Erythroblast (primary cell): ENCODE results near the gene RNF213.

Source experiments
- DNase-seq, 2 experiments: peaks; one replicate each; lab custom pipeline; 2025; lab: John Stamatoyannopoulos, UW
- GATA1 ChIP-seq: IDR thresholded peaks from 2 replicates; pipeline ENCODE4 v1.6.1; 2011; ENCODE audit warnings: low read depth, mild to moderate bottlenecking, control low read depth, low read length, moderate library complexity
- POLR2A ChIP-seq: IDR thresholded peaks from 2 replicates; pipeline ENCODE4 v1.6.1; 2011; ENCODE audit warnings: mild to moderate bottlenecking, low read length

Gene RNF213

DNA sequence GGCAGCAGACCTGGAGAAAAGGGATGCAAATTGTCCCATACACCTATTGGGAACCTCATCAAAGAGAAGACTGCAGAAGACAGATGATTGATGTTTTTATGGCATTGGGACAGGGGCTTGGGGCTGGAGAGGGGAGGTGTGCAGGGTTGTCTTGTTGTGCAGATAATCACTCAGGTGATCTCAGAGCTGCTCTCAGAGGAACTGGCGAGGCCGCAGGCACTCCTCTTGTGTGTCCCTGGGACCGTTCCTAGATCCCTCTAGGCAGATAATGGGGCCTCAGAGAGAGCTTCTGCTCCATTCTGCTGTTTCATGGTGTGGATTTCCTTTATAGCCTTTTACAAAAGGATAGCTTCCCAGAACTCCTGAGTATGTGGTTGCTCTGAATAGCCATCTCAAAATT is 1.6 kb downstream of the RNF213 start:
- TF ChIP-seq POLR2A: no peak
- peak; percentile 30 to 53 for DNase-seq

GRCh38 chr17:80262775-80263244 is 2.2 kb downstream of the RNF213 start:
- no peak for TF ChIP-seq POLR2A
- no peak for TF ChIP-seq GATA1
- no peak for DNase-seq

DNA sequence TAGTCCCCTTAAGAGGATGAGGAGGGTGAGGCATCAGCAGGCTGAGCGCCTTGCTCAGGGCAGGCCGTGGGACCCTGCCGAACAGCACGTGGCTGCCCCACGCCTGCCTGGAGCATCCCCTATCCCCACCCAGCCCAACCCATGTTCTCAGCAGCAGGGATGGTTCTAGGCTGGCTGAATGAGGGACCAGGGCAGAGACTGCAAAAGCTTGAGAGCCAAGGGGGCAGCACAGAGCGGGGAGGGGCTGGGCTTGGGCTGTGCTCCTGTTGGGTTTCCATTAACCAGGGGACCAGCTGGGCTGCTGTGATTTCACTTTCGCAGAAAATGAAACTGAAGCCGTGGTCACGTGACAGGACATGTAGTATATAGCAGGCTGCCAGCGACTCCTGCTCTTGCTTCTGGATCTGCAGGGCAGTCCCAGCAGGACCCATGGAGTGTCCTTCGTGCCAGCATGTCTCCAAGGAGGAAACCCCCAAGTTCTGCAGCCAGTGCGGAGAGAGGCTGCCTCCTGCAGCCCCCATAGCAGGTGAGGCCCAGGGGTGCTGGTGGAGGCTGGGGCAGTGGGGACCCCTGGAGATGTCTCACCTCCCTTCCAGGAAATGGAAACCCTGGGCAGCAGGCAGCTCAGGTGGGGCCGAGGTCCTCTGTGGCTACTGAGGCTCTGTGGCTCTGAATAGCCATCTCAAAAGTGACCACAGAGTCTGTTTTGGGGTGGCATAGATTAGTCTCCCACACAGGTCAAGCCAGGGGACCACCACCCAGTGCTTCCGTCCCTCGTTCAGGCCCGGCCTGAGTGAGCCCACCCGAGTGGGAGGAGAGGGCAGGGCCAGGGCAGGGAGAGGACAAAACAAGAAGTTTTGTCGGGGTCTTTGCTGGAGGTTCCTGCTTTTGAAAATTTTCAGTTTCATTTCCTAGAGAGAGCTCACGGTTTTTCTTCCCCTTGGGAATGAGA is 2.9 kb downstream of the RNF213 start:
- peak; percentile 75 to 85 for DNase-seq
- TF ChIP-seq GATA1: no peak
- peak; percentile 47 for TF ChIP-seq POLR2A

DNA sequence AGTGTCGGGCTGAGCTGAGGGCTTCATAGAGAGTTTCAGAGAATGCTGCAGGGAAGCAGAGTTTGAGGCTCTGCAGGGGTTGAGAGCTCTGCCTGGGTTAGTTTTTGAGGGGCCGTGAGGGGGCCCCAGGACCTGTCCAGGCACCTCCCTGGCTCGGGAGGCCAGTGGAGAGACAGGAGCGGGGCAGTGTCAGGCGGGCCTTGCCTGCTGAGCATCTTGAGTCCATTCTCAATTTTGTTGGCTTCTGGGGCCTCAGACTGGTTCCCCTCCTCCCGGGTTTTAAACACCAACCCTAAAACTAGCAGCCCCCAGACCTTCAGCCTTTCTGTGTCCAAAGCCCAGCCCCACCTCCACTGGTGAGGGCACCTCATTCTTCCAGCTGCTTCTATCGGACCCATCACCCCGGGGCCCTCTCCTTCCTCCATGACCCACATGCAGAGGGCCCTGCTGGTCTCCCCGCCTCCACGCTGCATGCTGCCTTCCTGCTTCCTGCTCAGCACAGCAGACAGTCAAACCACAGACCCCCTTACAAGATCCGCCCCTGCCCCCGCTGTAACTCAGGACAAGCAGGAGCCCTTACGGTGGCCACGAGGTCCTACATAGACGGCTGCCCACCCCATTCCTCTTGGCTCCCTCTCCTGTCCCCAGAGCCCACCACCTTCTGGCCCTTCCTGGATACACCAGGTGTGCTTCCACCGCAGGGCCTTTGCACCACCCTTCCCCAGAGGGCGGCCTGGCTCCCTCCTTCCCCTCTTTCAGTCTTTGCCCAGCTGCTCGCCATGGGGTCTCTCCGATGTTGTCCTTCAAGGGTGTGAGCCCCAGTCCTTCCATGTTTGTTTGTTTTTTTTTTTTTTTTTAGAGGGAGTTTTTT is 3.8 kb downstream of the RNF213 start:
- DNase-seq: no peak

DNA sequence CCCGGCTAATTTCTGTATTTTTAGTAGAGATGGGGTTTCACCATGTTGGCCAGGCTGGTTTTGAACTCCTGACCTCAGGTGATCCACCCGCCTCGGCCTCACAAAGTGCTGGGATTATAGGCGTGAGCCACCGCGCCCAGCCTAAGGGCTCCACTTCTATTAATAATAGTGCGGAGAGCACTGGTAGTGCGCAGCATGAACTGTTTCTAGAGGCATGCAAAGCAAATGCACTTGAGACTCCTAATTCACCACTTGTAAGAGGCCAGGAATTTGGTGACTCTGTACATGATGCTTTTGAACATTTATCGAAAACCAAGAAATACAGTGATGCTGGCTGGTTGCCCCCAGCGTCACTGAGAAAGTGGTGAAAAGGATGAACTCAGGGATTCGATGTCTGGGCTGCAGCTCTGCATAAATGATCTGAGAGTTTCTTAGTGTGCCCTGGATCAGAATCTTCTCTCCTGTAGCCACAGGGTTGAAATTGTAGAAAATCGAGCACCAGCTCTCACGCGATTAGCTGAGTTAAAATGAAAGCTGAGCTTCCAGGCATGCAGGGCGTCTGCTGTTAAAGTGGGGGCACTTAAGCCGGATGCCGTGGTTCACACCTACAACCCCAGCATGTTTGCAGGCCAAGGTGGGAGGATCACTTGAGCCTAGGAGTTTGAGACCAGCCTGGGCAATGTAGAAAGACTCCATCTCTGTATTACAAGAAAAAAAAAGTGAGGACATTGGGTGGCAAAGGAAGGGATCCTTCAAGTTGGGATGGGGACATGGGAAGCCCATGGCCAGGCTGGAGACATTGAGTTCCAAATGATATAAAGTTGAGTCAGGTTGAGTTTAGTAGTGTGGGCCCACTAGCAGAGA is 4.8 kb downstream of the RNF213 start:
- DNase-seq: no peak
- TF ChIP-seq GATA1 (no peak), POLR2A (no peak)

More for the DNA sequence above, 3.8 kb downstream of the RNF213 start:
- no peak for TF ChIP-seq POLR2A
- TF ChIP-seq GATA1: no peak

DNA sequence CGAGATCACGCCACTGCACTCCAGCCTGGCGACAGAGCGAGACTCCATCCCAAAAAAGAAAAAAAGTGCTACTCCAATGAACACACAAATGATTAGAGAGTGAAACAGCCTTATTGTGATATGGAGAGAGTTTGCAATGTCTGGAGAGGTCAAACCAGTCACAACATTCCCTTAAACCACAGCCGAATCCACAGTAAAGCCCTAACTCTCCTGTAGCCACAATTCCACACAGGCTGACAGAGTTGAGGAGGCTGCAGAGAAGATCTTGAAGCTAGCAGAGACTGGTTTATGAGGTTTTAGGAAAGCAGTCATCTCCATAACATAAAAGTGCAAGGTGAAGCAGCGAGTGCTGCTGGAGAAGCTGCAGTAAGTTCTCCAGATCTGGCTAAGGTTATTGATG is 6.7 kb downstream of the RNF213 start:
- no peak for DNase-seq
- no peak for TF ChIP-seq POLR2A
- TF ChIP-seq GATA1: no peak

- no peak for DNase-seq
- TF ChIP-seq POLR2A (no peak), GATA1 (no peak)
These were observed 7.8 kb downstream of the RNF213 start for GRCh38 chr17:80268427-80268826.

- DNase-seq: no peak
- TF ChIP-seq GATA1 (no peak), POLR2A (peak; percentile 8)
These were observed 8.8 kb downstream of the RNF213 start for GRCh38 chr17:80269405-80269807.

DNA sequence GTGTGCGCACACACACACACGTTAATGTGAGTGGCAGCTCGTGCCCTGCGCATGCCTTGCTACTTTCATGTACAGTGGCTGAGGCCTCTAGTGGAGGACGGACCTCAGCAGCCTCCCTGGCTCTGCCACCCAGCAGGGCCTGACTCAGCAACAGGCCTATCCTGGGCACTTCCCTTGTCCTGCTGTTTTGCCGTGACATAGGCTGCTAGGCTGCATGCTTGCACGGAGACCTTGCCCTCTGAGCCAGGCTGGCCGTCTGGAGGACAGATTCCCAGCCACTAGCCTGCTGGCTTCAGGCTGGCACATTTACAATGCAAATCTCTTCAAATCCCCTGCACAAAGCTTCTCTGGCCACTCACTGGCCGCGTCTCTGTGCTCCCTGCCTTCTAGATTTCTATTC is 9.5 kb downstream of the RNF213 start:
- no peak for DNase-seq
- no peak for TF ChIP-seq POLR2A
- no peak for TF ChIP-seq GATA1

DNA sequence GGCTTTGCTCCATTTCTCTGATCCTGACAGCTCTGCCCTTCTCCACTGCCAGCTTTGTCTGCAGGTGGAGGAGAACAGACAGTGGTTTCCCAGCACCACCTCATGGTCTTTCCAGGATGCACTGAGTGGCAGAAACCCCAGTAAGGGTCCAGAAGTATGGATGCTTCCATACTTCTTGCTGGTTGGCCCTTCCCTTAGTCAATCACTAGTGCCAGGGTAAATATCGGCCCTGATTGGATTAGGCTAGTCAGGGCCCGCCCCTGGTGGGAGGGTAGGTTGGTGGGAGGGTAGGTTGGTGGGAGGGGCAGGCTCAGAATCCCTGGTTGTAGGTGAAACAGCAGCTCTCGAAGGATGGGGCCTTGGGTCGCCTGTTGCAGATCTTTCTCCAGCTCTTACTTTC is 10.2 kb downstream of the RNF213 start:
- TF ChIP-seq POLR2A (no peak), GATA1 (no peak)
- DNase-seq: peak; percentile 40 to 57

- no peak for DNase-seq
- no peak for TF ChIP-seq POLR2A
- TF ChIP-seq GATA1: no peak
These were observed 11.7 kb downstream of the RNF213 start for GRCh38 chr17:80272366-80272765.

GRCh38 chr17:80274331-80274730 is 13.7 kb downstream of the RNF213 start:
- no peak for DNase-seq
- TF ChIP-seq GATA1: no peak
- TF ChIP-seq POLR2A: no peak
